AG09309 (cell line): ENCODE measurements around the gene SUPT20H.

Source experiments
- DNase-seq: peaks from one replicate; pipeline ENCODE4 v3.0.0-alpha.2; 2010; ENCODE audit warnings: low read depth
- H3K4me3 ChIP-seq: 2 replicates; pipeline ENCODE4 v1.5.1; 2011; ENCODE audit warnings: mild to moderate bottlenecking, low read depth, low read length, moderate library complexity; ENCODE audit not compliant: control insufficient read depth
- TF ChIP-seq, protein P1 (sequence below): IDR thresholded peaks from 2 replicates; pipeline ENCODE4 v1.5.1; 2011; ENCODE audit warnings: mild to moderate bottlenecking, low read depth, low read length, inconsistent platforms; ENCODE audit not compliant: insufficient read depth, control insufficient read depth; ENCODE audit errors: missing control alignments

The SUPT20H gene

DNA sequence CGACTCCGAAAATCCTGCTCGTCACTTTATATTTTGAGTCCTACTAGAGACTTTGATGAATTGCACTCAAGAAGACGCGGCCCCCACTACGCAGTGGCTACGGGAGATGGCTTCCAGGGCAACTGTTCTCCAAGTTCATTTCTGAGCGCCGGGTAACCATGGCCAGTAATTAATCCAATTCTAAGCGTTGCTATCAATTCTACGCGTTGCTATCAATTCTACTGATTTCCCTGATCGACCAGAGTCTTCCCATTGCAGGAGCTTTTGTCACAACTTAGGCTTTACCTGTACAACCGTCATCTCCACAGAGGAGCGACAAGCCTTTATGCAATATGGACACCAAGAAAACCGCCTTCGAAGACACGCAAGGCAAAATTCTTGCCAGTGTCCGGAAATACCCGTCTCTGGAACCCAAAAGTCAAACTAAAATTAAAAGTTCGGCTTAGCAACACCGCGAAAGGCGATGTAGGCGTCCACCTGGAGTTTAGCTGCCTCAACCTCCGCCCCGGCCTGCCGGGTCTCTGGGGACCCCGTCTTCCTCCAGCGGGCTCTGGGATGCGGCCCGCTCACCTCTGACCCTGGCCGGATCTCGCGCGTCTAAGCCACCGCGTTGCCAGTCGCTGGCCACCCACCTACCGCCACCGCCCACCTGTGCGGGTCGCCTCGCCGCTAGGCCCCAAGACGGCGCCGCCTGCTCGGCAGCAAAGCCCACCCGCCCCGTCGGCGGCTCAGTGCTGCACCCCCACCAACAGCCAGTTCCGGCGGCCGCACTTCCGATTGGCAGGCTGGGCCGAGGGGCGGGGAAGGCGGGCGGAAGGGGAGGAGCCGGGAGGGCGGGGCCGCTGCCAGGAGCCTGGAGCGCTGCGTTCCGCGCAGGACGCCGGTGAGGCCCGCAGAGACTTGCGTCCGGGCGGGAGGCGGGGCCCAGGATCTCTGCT, at the start of gene SUPT20H:
Gene SUPT20H (minus strand): TSS at position 779 of the 938 bp plus-strand sequence. CDS start 8,198 bp downstream, outside the sequence.
- DNase-seq = peak; percentile 42
- TF ChIP-seq, protein P1, sequence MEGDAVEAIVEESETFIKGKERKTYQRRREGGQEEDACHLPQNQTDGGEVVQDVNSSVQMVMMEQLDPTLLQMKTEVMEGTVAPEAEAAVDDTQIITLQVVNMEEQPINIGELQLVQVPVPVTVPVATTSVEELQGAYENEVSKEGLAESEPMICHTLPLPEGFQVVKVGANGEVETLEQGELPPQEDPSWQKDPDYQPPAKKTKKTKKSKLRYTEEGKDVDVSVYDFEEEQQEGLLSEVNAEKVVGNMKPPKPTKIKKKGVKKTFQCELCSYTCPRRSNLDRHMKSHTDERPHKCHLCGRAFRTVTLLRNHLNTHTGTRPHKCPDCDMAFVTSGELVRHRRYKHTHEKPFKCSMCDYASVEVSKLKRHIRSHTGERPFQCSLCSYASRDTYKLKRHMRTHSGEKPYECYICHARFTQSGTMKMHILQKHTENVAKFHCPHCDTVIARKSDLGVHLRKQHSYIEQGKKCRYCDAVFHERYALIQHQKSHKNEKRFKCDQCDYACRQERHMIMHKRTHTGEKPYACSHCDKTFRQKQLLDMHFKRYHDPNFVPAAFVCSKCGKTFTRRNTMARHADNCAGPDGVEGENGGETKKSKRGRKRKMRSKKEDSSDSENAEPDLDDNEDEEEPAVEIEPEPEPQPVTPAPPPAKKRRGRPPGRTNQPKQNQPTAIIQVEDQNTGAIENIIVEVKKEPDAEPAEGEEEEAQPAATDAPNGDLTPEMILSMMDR = no peak
- H3K4me3 ChIP-seq = peak within 1 kb of the TSS; percentile 77

- TF ChIP-seq, protein P1 = peak; percentile 63
- no peak overlapping the region for H3K4me3 ChIP-seq
- no peak for DNase-seq
Measured at GRCh38 chr13:37109051-37109678, 49.7 kb upstream of the SUPT20H start.

GRCh38 chr13:37107868-37108267, 48.4 kb upstream of the SUPT20H start:
- no peak overlapping the region for H3K4me3 ChIP-seq
- no peak for DNase-seq
- TF ChIP-seq, protein P1 = no peak

GRCh38 chr13:37107456-37107855, 48.0 kb upstream of the SUPT20H start:
- H3K4me3 ChIP-seq = no peak overlapping the region

GRCh38 chr13:37106642-37107041, 47.2 kb upstream of the SUPT20H start:
- DNase-seq = no peak
- H3K4me3 ChIP-seq = no peak overlapping the region
- TF ChIP-seq, protein P1 = no peak

More at GRCh38 chr13:37107456-37107855, 48.0 kb upstream of the SUPT20H start:
- no peak for DNase-seq
- TF ChIP-seq, protein P1 = no peak

- TF ChIP-seq, protein P1 = no peak
- no peak within 1 kb of the TSS for H3K4me3 ChIP-seq
- DNase-seq = no peak
Measured at GRCh38 chr13:37105251-37105714, 45.8 kb upstream of the SUPT20H start, which contains the start of gene CSNK1A1L. Gene CSNK1A1L, minus strand, starts transcription at chr13:37105664. Its CDS starts 408 bp downstream, at chr13:37105256.
